Activated T-helper 17 cell treated with anti-CD3 and anti-CD28 coated beads, Interleukin-2, amount 50 U/mL, for 72 hours (primary cell): ENCODE measurements around the gene WWOX. TPM values are rescaled to one million over a fixed set of nuclear protein-coding genes. Genes with fewer than 3 reads are reported as not detected.

Source experiments
- ATAC-seq: fragments of 150-1000 bp; cut with Tn5 transposase; replicated peaks from 2 replicates; pipeline ENCODE4 v1.10.0; 2021; ENCODE audit warnings: mild to moderate bottlenecking, moderate library complexity
- H3K27ac Mint-ChIP-seq: one replicate; pipeline ENCODE4 v1.8.0; 2022; ENCODE audit warnings: mixed read lengths
- H3K27me3 Mint-ChIP-seq: one replicate; pipeline ENCODE4 v1.8.0; 2022; ENCODE audit warnings: mixed read lengths
- H3K36me3 Mint-ChIP-seq: one replicate; pipeline ENCODE4 v1.8.0; 2022; ENCODE audit warnings: low read depth, mild to moderate bottlenecking, mixed read lengths
- H3K4me1 Mint-ChIP-seq: one replicate; pipeline ENCODE4 v1.8.0; 2022; ENCODE audit warnings: mixed read lengths
- H3K4me3 Mint-ChIP-seq: one replicate; pipeline ENCODE4 v1.8.0; 2022; ENCODE audit warnings: mild to moderate bottlenecking, mixed read lengths
- H3K9me3 Mint-ChIP-seq: one replicate; pipeline ENCODE4 v1.8.0; 2022; ENCODE audit warnings: mixed read lengths
- total RNA-seq, 2 donors: library from RNA; stranded (reverse); gene quantifications; one replicate each; pipeline ENCODE4 v1.2.3, GENCODE V29; 2022

Gene WWOX
- total RNA-seq, 2 donors from 2014 or later: 9.4 to 16.5 TPM

DNA sequence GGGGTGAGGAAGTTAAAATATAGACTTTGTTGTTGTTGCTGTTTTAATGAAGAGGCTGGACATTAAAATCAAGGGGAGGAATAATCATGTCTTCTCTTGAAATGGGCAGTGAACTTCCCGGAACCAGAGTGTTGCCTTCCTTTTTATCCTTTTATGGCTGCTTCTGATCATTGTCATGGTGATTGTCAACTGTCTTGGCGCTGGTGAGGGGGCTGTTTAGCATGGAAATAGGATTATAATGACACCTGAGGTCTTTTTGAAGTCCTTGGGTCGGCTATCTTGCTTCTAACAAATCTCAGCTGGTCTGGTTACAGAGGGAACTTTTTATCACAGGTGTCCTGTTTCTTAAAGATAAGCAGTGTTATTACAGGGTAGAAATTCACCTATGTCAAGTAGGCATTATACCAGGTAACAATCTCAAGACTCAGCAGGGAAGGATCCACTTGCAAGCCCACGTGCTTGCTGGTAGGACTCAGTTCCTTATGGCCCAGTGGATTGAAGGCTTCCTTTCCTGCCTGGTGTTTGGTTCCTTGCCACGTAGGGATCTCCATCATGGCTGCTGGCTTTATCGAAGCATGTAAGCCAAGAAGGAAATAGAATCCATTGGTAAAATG, 349.3 kb downstream of the WWOX start:
- Mint-ChIP-seq H3K9me3 (no peaks in the 10 kb centered on the region), H3K27me3 (no peaks in the 10 kb centered on the region), H3K4me1 (peaks cover 9% of the 10 kb centered on the region), H3K36me3 (no peaks in the 10 kb centered on the region), H3K27ac (no peak overlapping the region), H3K4me3 (no peak overlapping the region)
- ATAC-seq: no peak

DNA sequence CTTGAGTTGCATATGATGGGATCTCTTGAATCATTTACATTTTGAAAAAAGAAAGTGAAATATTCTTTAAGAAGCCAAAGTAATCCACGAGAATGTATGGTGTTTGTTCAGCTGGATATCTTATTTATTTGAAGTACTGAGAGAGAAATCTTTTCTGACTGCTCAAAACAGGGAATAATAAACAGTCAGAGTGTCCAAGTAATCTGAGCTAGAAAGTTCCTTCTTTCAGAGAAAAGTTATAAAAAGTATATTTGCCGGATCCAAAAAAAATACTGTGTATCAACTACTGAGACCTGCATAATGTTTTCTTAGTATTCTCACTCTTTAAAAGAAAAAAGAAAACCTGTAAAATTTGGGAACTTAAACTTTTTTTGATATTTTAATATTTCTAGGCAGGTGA, 350.8 kb downstream of the WWOX start:
- Mint-ChIP-seq H3K27ac (no peak overlapping the region), H3K27me3 (no peaks in the 10 kb centered on the region), H3K4me3 (no peak overlapping the region), H3K9me3 (no peaks in the 10 kb centered on the region), H3K4me1 (peaks cover 9% of the 10 kb centered on the region), H3K36me3 (no peaks in the 10 kb centered on the region)
- ATAC-seq: no peak

DNA sequence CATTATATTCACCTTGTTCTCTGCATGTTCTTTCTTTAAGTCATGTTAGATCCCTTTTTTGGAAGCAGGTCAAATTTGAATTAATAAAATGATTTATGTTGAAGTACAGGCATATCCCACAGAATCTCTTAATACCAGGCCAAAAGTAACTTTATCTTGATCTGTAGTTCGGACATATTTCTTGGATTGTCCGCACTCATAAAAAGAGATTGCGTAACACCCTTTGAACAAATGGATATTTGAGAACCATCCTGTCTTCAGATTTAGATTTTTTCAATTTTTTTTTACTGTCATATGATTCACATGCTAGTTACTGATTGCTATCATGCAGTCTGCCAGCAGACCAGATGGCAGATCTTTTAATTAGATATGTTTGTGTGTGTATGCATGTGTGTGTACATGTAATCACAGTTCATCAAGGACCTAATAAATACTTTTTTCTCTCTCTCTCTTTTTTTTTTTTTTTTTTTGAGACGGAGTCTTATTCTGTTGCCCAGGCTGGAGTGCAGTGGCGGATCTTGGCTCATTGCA, 352.6 kb downstream of the WWOX start:
- H3K4me1 Mint-ChIP-seq: peaks cover 9% of the 10 kb centered on the region

DNA sequence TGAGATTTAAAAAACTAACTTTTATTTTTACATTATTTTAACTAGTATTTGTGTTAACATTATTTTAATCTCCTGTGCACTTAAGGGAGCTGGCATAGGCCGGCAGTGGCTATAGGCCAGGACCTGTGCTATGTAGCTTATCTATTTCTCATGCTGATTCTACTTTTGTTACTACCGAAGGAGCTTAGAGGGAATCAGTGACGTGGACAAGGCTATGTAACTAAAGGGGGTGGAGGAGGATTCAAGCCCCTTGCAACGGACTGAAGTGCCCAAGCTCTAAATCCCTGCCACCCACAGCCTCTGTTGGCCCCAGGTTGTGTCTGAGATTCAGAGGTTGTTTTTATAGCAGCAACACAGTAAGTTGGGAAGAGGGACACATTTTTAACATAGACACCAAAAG, 356.4 kb downstream of the WWOX start:
- Mint-ChIP-seq H3K4me1 (no peaks in the 10 kb centered on the region), H3K9me3 (no peaks in the 10 kb centered on the region), H3K36me3 (no peaks in the 10 kb centered on the region), H3K27ac (no peak overlapping the region), H3K4me3 (no peak overlapping the region), H3K27me3 (no peaks in the 10 kb centered on the region)
- no peak for ATAC-seq

More for the DNA sequence above, 352.6 kb downstream of the WWOX start:
- Mint-ChIP-seq H3K27ac (no peak overlapping the region), H3K9me3 (no peaks in the 10 kb centered on the region), H3K36me3 (no peaks in the 10 kb centered on the region), H3K4me3 (no peak overlapping the region), H3K27me3 (no peaks in the 10 kb centered on the region)
- no peak for ATAC-seq

DNA sequence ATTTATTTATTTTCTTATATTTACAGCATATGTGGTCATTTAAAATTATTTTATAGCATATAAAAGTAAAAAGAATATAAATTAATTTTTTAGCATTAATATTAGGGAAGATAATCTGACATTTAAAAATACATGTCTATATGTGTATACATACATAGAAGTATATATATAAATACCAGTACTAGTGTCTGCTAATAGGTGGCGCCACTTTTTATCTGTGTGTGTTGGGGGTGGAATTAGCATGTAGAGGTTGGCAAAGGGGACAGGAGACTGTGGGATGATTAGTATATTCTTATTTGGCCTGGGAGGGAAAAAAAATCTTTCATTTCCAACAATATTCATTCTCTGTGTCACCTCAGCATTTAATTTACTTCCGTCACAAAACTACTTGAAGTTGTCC, 359.1 kb downstream of the WWOX start:
- Mint-ChIP-seq H3K4me3 (no peak overlapping the region), H3K27me3 (no peaks in the 10 kb centered on the region), H3K27ac (no peak overlapping the region), H3K36me3 (no peaks in the 10 kb centered on the region), H3K9me3 (no peaks in the 10 kb centered on the region), H3K4me1 (no peaks in the 10 kb centered on the region)
- no peak for ATAC-seq

DNA sequence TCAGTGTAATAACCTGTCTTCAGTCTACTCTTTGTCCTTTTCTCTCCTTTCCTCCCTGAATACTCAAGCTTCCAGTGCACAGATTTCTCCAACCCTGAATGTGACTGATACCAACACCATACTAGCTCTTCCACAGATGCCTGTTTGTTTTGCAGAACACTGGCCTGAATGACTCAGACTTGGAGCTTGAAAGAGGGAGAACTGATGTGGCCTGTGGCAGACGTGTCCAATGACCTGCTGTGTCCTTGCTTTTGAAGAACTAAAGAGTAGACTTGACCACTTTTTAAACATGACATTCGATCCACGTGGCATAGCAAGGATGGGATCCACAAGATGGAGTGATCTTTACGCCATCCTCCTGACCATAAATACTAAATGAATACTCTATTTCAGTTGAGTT, 361.0 kb downstream of the WWOX start:
- Mint-ChIP-seq H3K4me1 (no peaks in the 10 kb centered on the region), H3K36me3 (no peaks in the 10 kb centered on the region), H3K27ac (no peak overlapping the region), H3K9me3 (peaks cover 4% of the 10 kb centered on the region), H3K4me3 (no peak overlapping the region), H3K27me3 (no peaks in the 10 kb centered on the region)
- ATAC-seq: no peak

DNA sequence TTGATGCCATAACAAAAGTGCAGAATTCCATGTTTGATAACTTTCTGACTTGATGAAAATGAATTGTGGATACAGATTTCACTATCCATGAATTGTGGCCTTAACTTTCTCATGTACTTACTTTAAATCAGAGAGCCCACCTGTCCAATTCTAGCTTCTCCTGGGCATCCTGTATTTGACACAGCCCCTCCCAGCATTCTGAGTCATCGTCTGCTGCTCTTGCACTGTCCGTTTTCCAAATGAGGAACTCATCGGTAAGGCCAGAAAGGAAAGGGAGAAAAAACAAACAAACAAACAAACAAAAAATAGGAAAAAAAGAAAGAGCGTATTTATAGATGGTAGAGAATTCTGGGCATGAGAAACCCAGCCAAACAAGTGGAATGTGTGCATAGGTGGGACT, 361.6 kb downstream of the WWOX start:
- no peaks in the 10 kb centered on the region for H3K4me1 Mint-ChIP-seq
- no peak for ATAC-seq

DNA sequence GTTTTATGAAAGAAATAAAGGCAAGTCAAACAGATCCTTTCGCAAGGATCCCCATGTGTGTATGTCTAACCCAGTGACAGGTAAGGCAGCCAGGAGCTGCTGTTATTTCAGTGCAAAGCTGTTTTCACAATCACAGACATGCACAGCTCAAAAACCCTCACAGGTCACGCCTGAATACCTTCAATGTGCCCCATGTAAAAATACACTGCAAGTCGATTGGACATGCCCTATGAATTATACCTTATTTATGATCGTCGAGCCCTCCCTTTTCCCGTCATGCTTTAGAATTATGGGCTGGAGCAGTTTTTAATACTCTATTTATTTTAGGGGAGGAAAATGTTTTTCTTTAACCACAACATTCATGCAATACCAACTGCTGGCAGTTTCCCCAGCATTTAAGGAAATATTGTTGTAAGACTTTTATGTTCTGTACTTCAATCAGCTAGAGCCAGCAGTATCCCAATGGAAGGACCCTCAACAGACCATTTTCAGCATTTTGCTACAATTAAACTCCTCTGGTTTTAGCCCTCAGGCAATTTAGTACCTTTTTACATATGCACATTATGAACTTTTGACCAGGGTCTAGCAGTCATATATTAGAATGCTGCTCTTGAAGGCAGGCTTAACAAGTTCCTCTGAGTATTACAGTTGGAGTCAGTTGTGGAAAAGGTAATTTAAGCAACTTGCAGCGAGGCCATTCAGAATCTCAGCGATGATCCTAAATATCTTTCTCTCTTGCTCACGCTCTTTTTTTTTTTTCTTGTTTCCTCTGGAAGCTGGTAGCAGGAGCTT, 362.2 kb downstream of the WWOX start:
- no peaks in the 10 kb centered on the region for H3K4me1 Mint-ChIP-seq
- H3K4me3 Mint-ChIP-seq: no peak overlapping the region
- H3K27me3 Mint-ChIP-seq: no peaks in the 10 kb centered on the region
- no peak for ATAC-seq
- peaks cover 4% of the 10 kb centered on the region for H3K9me3 Mint-ChIP-seq
- H3K27ac Mint-ChIP-seq: no peak overlapping the region
- no peaks in the 10 kb centered on the region for H3K36me3 Mint-ChIP-seq

More for the DNA sequence above, 361.6 kb downstream of the WWOX start:
- Mint-ChIP-seq H3K27ac (no peak overlapping the region), H3K27me3 (no peaks in the 10 kb centered on the region), H3K4me3 (no peak overlapping the region), H3K36me3 (no peaks in the 10 kb centered on the region), H3K9me3 (peaks cover 4% of the 10 kb centered on the region)

DNA sequence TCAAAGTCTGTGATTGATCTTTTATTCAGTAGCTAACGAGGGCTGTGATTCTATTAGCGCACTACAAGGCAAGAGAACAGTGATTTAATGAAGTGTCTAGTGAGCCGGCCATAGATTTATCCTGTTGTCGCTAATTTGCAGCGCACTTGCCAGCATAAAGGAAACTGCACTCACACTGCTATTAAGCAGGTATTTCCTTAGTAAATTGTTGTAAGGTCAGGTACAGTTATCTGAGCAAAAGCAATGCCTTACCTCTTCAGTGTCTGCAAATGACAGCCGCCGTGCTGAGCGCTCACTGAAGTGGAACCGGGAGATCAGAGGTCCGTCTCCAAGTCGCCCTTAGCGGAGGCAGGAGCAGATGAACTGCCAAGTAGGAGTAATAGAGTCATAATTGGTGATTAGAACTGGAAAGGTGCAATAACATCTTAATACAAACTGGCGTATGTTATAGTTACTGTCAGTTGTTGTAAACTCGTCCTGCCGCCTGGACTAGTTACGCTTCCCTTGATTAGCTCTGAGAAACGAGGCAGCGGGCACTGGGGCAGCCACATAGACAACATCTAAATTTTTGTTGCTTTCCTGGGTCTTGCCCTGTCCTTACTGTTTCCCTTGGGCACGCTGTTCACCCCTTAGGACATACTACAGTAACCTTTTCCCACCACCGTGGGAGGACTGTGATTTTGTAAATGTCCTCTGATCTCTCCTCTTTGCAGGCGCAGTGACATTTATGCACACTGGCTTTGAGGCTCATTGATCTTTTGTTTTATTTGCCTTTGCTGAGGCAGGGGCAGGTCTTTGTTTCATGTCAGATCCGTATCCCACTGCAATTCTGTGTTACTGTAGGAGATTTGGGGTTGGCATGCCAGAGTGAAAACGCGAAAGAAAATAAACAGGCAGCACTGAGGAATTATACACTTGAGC, 363.1 kb downstream of the WWOX start:
- no peak for ATAC-seq
- Mint-ChIP-seq H3K4me3 (no peak overlapping the region), H3K27me3 (no peaks in the 10 kb centered on the region), H3K9me3 (peaks cover 4% of the 10 kb centered on the region), H3K27ac (no peak overlapping the region), H3K36me3 (no peaks in the 10 kb centered on the region), H3K4me1 (no peaks in the 10 kb centered on the region)

DNA sequence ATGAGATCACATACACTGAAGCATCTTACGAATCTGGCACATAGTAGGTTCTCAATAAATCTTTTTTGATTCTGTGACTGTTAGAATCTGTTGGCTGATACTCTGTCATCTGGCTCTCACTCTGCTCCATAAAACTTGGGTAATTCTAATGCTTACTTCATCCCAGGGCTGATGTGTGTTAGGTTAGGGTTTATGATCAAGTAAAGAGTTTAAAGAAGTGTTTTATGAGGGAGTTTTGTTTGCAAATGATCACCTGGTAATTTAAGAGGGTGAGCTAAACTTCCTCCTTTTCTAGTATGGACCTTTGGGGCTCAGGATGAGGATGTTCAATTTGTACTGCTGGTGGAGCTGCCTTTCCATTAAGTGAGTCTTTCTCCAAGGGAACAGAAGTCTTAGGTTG, 364.1 kb downstream of the WWOX start:
- no peaks in the 10 kb centered on the region for H3K36me3 Mint-ChIP-seq
- H3K9me3 Mint-ChIP-seq: peaks cover 4% of the 10 kb centered on the region
- ATAC-seq: no peak
- H3K27me3 Mint-ChIP-seq: no peaks in the 10 kb centered on the region
- no peaks in the 10 kb centered on the region for H3K4me1 Mint-ChIP-seq
- H3K4me3 Mint-ChIP-seq: no peak overlapping the region
- H3K27ac Mint-ChIP-seq: no peak overlapping the region

DNA sequence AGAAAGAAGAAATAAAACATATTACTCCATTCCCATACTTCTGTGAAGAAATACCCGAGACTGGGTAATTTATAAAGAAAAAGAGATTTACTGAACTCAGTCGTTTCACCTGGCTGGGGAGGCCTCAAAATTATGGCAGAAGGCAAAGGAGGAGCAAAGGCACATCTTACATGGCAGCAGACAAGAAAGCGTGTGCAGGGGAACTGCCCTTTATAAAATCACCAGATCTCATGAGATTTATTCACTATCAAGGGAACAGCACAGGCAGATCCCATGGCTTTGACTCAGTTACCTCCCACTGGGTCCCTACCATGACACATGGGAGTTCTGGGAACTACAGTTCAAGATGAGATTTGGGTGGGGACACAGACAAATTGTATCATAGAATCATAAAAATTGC, 365.4 kb downstream of the WWOX start:
- Mint-ChIP-seq H3K27ac (no peak overlapping the region), H3K36me3 (no peaks in the 10 kb centered on the region), H3K9me3 (peaks cover 4% of the 10 kb centered on the region), H3K4me3 (no peak overlapping the region), H3K4me1 (no peaks in the 10 kb centered on the region), H3K27me3 (no peaks in the 10 kb centered on the region)
- ATAC-seq: no peak

DNA sequence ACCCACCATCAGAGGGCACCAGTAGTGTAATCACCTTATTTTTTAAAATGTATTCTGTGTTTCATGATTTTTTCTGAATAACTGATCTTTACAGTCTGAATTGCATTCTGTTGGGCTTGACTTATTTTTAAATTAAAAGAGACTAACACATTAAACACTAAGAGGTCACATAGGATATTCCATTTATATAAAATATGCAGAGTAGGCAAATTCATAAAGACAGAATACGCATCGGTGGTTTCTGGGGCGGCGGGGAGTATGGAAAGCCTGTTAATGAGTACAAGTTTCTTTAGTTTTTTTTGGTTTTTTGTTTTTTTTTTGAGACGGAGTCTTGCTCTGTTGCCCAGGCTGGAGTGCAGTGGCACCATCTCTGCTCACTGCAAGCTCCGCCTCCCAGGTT, 366.3 kb downstream of the WWOX start:
- no peak overlapping the region for H3K4me3 Mint-ChIP-seq
- H3K9me3 Mint-ChIP-seq: peaks cover 4% of the 10 kb centered on the region
- no peaks in the 10 kb centered on the region for H3K27me3 Mint-ChIP-seq
- no peaks in the 10 kb centered on the region for H3K4me1 Mint-ChIP-seq
- no peaks in the 10 kb centered on the region for H3K36me3 Mint-ChIP-seq
- ATAC-seq: no peak
- H3K27ac Mint-ChIP-seq: no peak overlapping the region

DNA sequence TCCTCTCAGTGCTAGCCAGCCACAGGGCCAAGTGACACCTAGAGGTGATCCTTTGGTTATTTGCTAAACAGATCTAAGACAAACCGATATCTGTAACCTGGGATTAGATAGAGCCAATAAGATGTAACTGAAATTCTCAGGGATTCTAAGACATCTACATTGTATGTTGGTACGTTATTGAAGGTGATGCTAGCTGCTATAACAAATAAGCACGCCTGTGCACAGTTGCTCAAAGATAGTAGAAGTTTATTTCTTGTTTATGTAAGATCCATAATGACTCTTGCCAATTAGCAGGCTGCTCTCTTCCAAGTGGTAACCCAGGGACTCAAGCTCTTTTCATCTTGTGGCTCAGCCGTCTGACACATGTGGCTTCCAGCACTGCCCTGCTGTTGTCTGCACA, 370.3 kb downstream of the WWOX start:
- Mint-ChIP-seq H3K27ac (no peak overlapping the region), H3K4me1 (no peaks in the 10 kb centered on the region), H3K36me3 (no peaks in the 10 kb centered on the region), H3K9me3 (no peaks in the 10 kb centered on the region), H3K4me3 (no peak overlapping the region), H3K27me3 (no peaks in the 10 kb centered on the region)
- ATAC-seq: no peak

DNA sequence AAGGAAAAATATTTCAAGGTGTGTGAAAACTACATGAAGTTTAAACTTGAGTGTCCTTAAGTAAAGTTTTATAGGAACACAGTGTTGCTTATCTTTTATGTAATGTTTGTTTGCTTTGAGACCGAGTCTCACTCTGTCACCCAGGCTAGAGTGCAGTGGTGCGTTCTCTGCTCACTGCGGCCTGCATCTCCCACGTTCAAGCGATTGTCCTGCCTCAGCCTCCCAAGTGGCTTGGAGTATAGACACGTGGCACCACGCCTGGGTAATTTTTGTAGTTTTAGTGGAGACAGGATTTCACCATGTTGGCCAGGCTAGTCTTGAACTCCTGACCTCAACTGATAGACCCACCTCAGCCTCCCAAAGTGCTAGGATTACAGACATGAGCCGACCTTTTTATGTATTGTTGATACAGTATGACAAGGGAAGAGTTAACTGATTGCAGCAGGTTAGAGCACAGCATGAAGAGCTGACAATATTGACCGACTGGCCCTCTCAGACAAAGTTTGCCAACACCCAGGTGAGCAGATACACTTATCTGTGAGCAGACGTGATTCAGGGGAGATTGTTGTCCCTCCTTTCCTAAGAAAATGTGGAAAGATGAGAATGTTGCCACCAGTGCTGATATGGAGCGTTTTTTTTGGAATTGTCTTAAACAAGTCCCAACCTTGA, 373.7 kb downstream of the WWOX start:
- Mint-ChIP-seq H3K27ac (no peak overlapping the region), H3K4me3 (no peak overlapping the region), H3K9me3 (no peaks in the 10 kb centered on the region), H3K36me3 (no peaks in the 10 kb centered on the region), H3K27me3 (no peaks in the 10 kb centered on the region), H3K4me1 (no peaks in the 10 kb centered on the region)
- ATAC-seq: no peak
